Activated T-cell treated with anti-CD3 and anti-CD28 coated beads, Interleukin-2, amount 50 U/mL, for 4 hours (primary cell): ENCODE results near the gene MYO1D. TPM values are rescaled to one million over a fixed set of nuclear protein-coding genes. Genes with fewer than 3 reads are reported as not detected.
A peak's percentile ranks its signal among the peaks of the same experiment; 100 is the strongest.

Experiments
- ATAC-seq, 2 donors: fragments of 200-7000 bp; cut with Tn5 transposase; one replicate each; pipeline ENCODE4 v1.10.0; 2021
- DNase-seq: peaks from one replicate; pipeline ENCODE4 v3.0.0-alpha.2; 2020
- H3K27me3 Mint-ChIP-seq: one replicate; pipeline ENCODE4 v1.8.0; 2021; ENCODE audit warnings: low read depth, mixed read lengths
- H3K36me3 Mint-ChIP-seq: one replicate; pipeline ENCODE4 v1.8.0; 2022; ENCODE audit warnings: mixed read lengths; ENCODE audit not compliant: insufficient read depth
- H3K4me1 Mint-ChIP-seq: one replicate; pipeline ENCODE4 v1.8.0; 2021; ENCODE audit warnings: low read depth, mixed read lengths
- H3K4me3 Mint-ChIP-seq: one replicate; pipeline ENCODE4 v1.8.0; 2021; ENCODE audit warnings: mild to moderate bottlenecking, moderate library complexity, mixed read lengths
- H3K9me3 Mint-ChIP-seq: one replicate; pipeline ENCODE4 v1.8.0; 2021; ENCODE audit warnings: mixed read lengths
- total RNA-seq, 3 donors: library from RNA; stranded (reverse); gene quantifications; one replicate each; pipeline ENCODE4 v1.2.1, GENCODE V29; 2021

MYO1D gene
- total RNA-seq, 3 donors from 2014 or later, result 8.5 to 14.6 (median 10.6) TPM

GRCh38 chr17:32805029-32805976 is 71.6 kb downstream of the MYO1D start:
- Mint-ChIP-seq H3K27me3 (no peaks in the 10 kb centered on the region), H3K9me3 (no peaks in the 10 kb centered on the region), H3K36me3 (no peaks in the 10 kb centered on the region), H3K4me1 (peaks cover 6% of the 10 kb centered on the region), H3K4me3 (no peak overlapping the region)
- DNase-seq (no peak), ATAC-seq (no peak)

GRCh38 chr17:32803544-32803943 is 73.4 kb downstream of the MYO1D start:
- Mint-ChIP-seq H3K27me3 (peaks cover 3% of the 10 kb centered on the region), H3K4me3 (no peak overlapping the region), H3K36me3 (no peaks in the 10 kb centered on the region)

GRCh38 chr17:32802306-32802705 is 74.6 kb downstream of the MYO1D start:
- H3K9me3 Mint-ChIP-seq, result no peaks in the 10 kb centered on the region
- no peak for DNase-seq
- no peaks in the 10 kb centered on the region for H3K4me1 Mint-ChIP-seq
- H3K27me3 Mint-ChIP-seq, result peaks cover 3% of the 10 kb centered on the region
- ATAC-seq, result no peak
- no peaks in the 10 kb centered on the region for H3K36me3 Mint-ChIP-seq
- H3K4me3 Mint-ChIP-seq, result no peak overlapping the region

More at GRCh38 chr17:32803544-32803943, 73.4 kb downstream of the MYO1D start:
- H3K4me1 Mint-ChIP-seq, result peaks cover 2% of the 10 kb centered on the region
- no peak for ATAC-seq
- no peak for DNase-seq
- no peaks in the 10 kb centered on the region for H3K9me3 Mint-ChIP-seq

GRCh38 chr17:32801641-32802040 is 75.3 kb downstream of the MYO1D start:
- no peak overlapping the region for H3K4me3 Mint-ChIP-seq
- no peak for ATAC-seq
- no peaks in the 10 kb centered on the region for H3K4me1 Mint-ChIP-seq
- no peaks in the 10 kb centered on the region for H3K9me3 Mint-ChIP-seq
- DNase-seq, result no peak
- peaks cover 3% of the 10 kb centered on the region for H3K27me3 Mint-ChIP-seq
- H3K36me3 Mint-ChIP-seq, result no peaks in the 10 kb centered on the region

- ATAC-seq (no peak), DNase-seq (no peak)
- H3K4me1 Mint-ChIP-seq, result no peaks in the 10 kb centered on the region
- no peak overlapping the region for H3K4me3 Mint-ChIP-seq
- peaks cover 3% of the 10 kb centered on the region for H3K27me3 Mint-ChIP-seq
- H3K9me3 Mint-ChIP-seq, result no peaks in the 10 kb centered on the region
- H3K36me3 Mint-ChIP-seq, result no peaks in the 10 kb centered on the region
These were observed 75.7 kb downstream of the MYO1D start for GRCh38 chr17:32801193-32801592.

- no peak for DNase-seq
- Mint-ChIP-seq H3K27me3 (peaks cover 3% of the 10 kb centered on the region), H3K4me1 (no peaks in the 10 kb centered on the region), H3K4me3 (no peak overlapping the region), H3K36me3 (no peaks in the 10 kb centered on the region), H3K9me3 (no peaks in the 10 kb centered on the region)
- ATAC-seq, result no peak
These were observed 78.0 kb downstream of the MYO1D start for GRCh38 chr17:32798938-32799337.

- ATAC-seq, result no peak
- peaks cover 3% of the 10 kb centered on the region for H3K27me3 Mint-ChIP-seq
- DNase-seq, result no peak
- no peaks in the 10 kb centered on the region for H3K36me3 Mint-ChIP-seq
- H3K4me3 Mint-ChIP-seq, result no peak overlapping the region
- no peaks in the 10 kb centered on the region for H3K4me1 Mint-ChIP-seq
- no peaks in the 10 kb centered on the region for H3K9me3 Mint-ChIP-seq
These were observed 81.5 kb downstream of the MYO1D start for GRCh38 chr17:32795339-32795979.

- no peak for DNase-seq
- peaks cover 3% of the 10 kb centered on the region for H3K27me3 Mint-ChIP-seq
- no peaks in the 10 kb centered on the region for H3K4me1 Mint-ChIP-seq
- no peak overlapping the region for H3K4me3 Mint-ChIP-seq
- no peaks in the 10 kb centered on the region for H3K9me3 Mint-ChIP-seq
- no peaks in the 10 kb centered on the region for H3K36me3 Mint-ChIP-seq
- ATAC-seq, result no peak
These were observed 82.2 kb downstream of the MYO1D start for GRCh38 chr17:32794533-32795246.

- H3K9me3 Mint-ChIP-seq, result no peaks in the 10 kb centered on the region
- no peaks in the 10 kb centered on the region for H3K27me3 Mint-ChIP-seq
These were observed 83.1 kb downstream of the MYO1D start for GRCh38 chr17:32793841-32794240.

GRCh38 chr17:32792207-32792606 is 84.7 kb downstream of the MYO1D start:
- Mint-ChIP-seq H3K4me1 (no peaks in the 10 kb centered on the region), H3K36me3 (no peaks in the 10 kb centered on the region), H3K27me3 (no peaks in the 10 kb centered on the region), H3K9me3 (no peaks in the 10 kb centered on the region), H3K4me3 (no peak overlapping the region)
- ATAC-seq, result no peak
- DNase-seq, result no peak

More at GRCh38 chr17:32793841-32794240, 83.1 kb downstream of the MYO1D start:
- Mint-ChIP-seq H3K4me3 (no peak overlapping the region), H3K36me3 (no peaks in the 10 kb centered on the region), H3K4me1 (no peaks in the 10 kb centered on the region)
- DNase-seq, result no peak
- ATAC-seq, result no peak

GRCh38 chr17:32786169-32786568 is 90.8 kb downstream of the MYO1D start:
- H3K4me1 Mint-ChIP-seq, result no peaks in the 10 kb centered on the region
- H3K36me3 Mint-ChIP-seq, result no peaks in the 10 kb centered on the region
- ATAC-seq, result no peak
- no peak for DNase-seq
- H3K4me3 Mint-ChIP-seq, result no peak overlapping the region
- H3K27me3 Mint-ChIP-seq, result no peaks in the 10 kb centered on the region
- no peaks in the 10 kb centered on the region for H3K9me3 Mint-ChIP-seq

- Mint-ChIP-seq H3K4me1 (no peaks in the 10 kb centered on the region), H3K9me3 (no peaks in the 10 kb centered on the region), H3K27me3 (no peaks in the 10 kb centered on the region), H3K4me3 (no peak overlapping the region), H3K36me3 (no peaks in the 10 kb centered on the region)
- ATAC-seq (no peak), DNase-seq (no peak)
These were observed 92.8 kb downstream of the MYO1D start for GRCh38 chr17:32784113-32784512.

- DNase-seq, result no peak
- no peaks in the 10 kb centered on the region for H3K36me3 Mint-ChIP-seq
- no peaks in the 10 kb centered on the region for H3K27me3 Mint-ChIP-seq
- no peak overlapping the region for H3K4me3 Mint-ChIP-seq
- peak in 1 of 2 donors; percentile 32 for ATAC-seq
- no peaks in the 10 kb centered on the region for H3K4me1 Mint-ChIP-seq
- no peaks in the 10 kb centered on the region for H3K9me3 Mint-ChIP-seq
These were observed 93.3 kb downstream of the MYO1D start for GRCh38 chr17:32783602-32784001.

GRCh38 chr17:32780721-32781120 is 96.2 kb downstream of the MYO1D start:
- DNase-seq (no peak), ATAC-seq (no peak)
- H3K36me3 Mint-ChIP-seq, result peaks cover 6% of the 10 kb centered on the region
- H3K4me3 Mint-ChIP-seq, result no peak overlapping the region
- no peaks in the 10 kb centered on the region for H3K27me3 Mint-ChIP-seq
- no peaks in the 10 kb centered on the region for H3K4me1 Mint-ChIP-seq
- no peaks in the 10 kb centered on the region for H3K9me3 Mint-ChIP-seq
